Stimulated activated CD4-positive, alpha-beta T cell treated with anti-CD3 and anti-CD28 coated beads, Interleukin-2, amount 100 ng/mL, for 4 hours (primary cell): Measurements from ENCODE around the gene TRAPPC11.

Source experiments
- DNase-seq: peaks from one replicate; pipeline ENCODE4 v3.0.0-alpha.2; 2020; ENCODE audit warnings: low read depth

The TRAPPC11 gene

GRCh38 chr4:183758061-183758757, 99.1 kb downstream of the TRAPPC11 start:
- DNase-seq: no peak

- no peak for DNase-seq
Observed at GRCh38 chr4:183758758-183759447, 99.8 kb downstream of the TRAPPC11 start.

- DNase-seq: no peak
Observed at GRCh38 chr4:183760326-183760725, 101.2 kb downstream of the TRAPPC11 start.
